OCI-LY7 (cell line): ENCODE data around the gene CDH7. TPM values are rescaled to one million over a fixed set of nuclear protein-coding genes. Genes with fewer than 3 reads are reported as not detected.

Source experiments
- BruUV-seq: library from RNA; stranded (reverse); fragments of 400-500 nt; replicated peaks from 2 replicates; lab custom pipeline; 2021; lab: Mats Ljungman, UMichigan
- CTCF ChIA-PET: fragments of 300-600 bp; sonication (Branson Sonifier 250); formaldehyde crosslinking; loops from one replicate; lab custom pipeline; 2022; ENCODE audit warnings: antibody characterized with exemption; ENCODE audit not compliant: unreplicated experiment; lab: Charles Lee
- POLR2A ChIA-PET: fragments of 300-600 bp; sonication (Branson Sonifier 250); formaldehyde crosslinking; loops from one replicate; lab custom pipeline; 2022; ENCODE audit warnings: antibody characterized with exemption; lab: Charles Lee
- DNase-seq: peaks from one replicate; pipeline ENCODE4 v3.0.0-alpha.2; 2015; ENCODE audit warnings: low spot score
- H2AFZ ChIP-seq: fragments of 200-600 bp; sonication (generic), shearing (Covaris generic); 2 replicates; pipeline ENCODE4 v1.6.1; 2014; ENCODE audit warnings: mild to moderate bottlenecking, antibody characterized with exemption, low read length, moderate library complexity
- H3K27ac ChIP-seq: fragments of 200-600 bp; sonication (generic); 2 replicates; pipeline ENCODE4 v1.5.1; 2014; ENCODE audit warnings: mixed run types, low read depth, mild to moderate bottlenecking, moderate library complexity, low read length, inconsistent platforms; ENCODE audit not compliant: poor library complexity, severe bottlenecking
- H3K36me3 ChIP-seq: fragments of 200-600 bp; sonication (generic); 2 replicates; pipeline ENCODE4 v1.6.1; 2014; ENCODE audit warnings: mild to moderate bottlenecking, antibody characterized with exemption, low read length, moderate library complexity, mixed read lengths; ENCODE audit not compliant: insufficient read depth
- H3K4me1 ChIP-seq: fragments of 200-600 bp; sonication (generic); 2 replicates; pipeline ENCODE4 v1.5.1; 2014; ENCODE audit warnings: mild to moderate bottlenecking, low read length; ENCODE audit not compliant: insufficient read depth, poor library complexity, severe bottlenecking
- H3K4me2 ChIP-seq: fragments of 200-600 bp; sonication (generic); 2 replicates; pipeline ENCODE4 v1.6.1; 2014; ENCODE audit warnings: mild to moderate bottlenecking, low read length
- H3K4me3 ChIP-seq: fragments of 200-600 bp; sonication (generic); 2 replicates; pipeline ENCODE4 v1.5.1; 2014; ENCODE audit warnings: mild to moderate bottlenecking, low read depth, low read length; ENCODE audit not compliant: poor library complexity, severe bottlenecking
- H3K79me2 ChIP-seq: fragments of 200-600 bp; sonication (generic); 2 replicates; pipeline ENCODE4 v1.6.1; 2016; ENCODE audit warnings: low read depth, mild to moderate bottlenecking, low read length, moderate library complexity, mixed read lengths; ENCODE audit not compliant: insufficient read depth
- H3K9me2 ChIP-seq: fragments of 200-600 bp; sonication (generic); 2 replicates; pipeline ENCODE4 v1.6.1; 2016; ENCODE audit warnings: mild to moderate bottlenecking, low read length, mixed read lengths; ENCODE audit not compliant: insufficient read depth
- H3K9me3 ChIP-seq: fragments of 200-600 bp; sonication (generic); 2 replicates; pipeline ENCODE4 v1.6.1; 2014; ENCODE audit warnings: mild to moderate bottlenecking, mixed run types, low read length, mixed read lengths
- H4K20me1 ChIP-seq: fragments of 200-600 bp; sonication (generic); 2 replicates; pipeline ENCODE4 v1.6.1; 2014; ENCODE audit warnings: mild to moderate bottlenecking, antibody characterized with exemption, low read length, moderate library complexity, mixed read lengths; ENCODE audit not compliant: insufficient read depth
- EZH2phosphoT487 ChIP-seq: fragments of 200-600 bp; sonication (generic); IDR thresholded peaks from 2 replicates; pipeline ENCODE4 v1.6.1; 2018; ENCODE audit warnings: low read depth, borderline replicate concordance, mild to moderate bottlenecking, mixed run types, antibody characterized with exemption, low read length, moderate library complexity, mixed read lengths
- intact Hi-C: fragments of 100-400 bp; cut with micrococcal nuclease; formaldehyde crosslinking; loops from one replicate; pipeline ENCODE4 v1.10.0; 2022; ENCODE audit not compliant: unreplicated experiment
- total RNA-seq, 2 experiments: library from RNA; depleted of rRNA in 1 of 2; stranded (reverse); fragments of >200 nt in 1 of 2; shearing (Covaris generic) in 1 of 2; gene quantifications; 2 replicates each; pipeline ENCODE4 v1.2.3, GENCODE V29; 2014 to 2022
- TF ChIP-seq, protein P1 (sequence below): fragments of 200-600 bp; sonication (generic); conservative IDR thresholded peaks from 2 replicates; pipeline ENCODE4 v1.5.1; 2014; ENCODE audit warnings: mild to moderate bottlenecking, antibody characterized with exemption, low read length, moderate library complexity, mixed read lengths

CDH7 gene
- total RNA-seq, 2 experiments from 2014 or later = not detected

DNA sequence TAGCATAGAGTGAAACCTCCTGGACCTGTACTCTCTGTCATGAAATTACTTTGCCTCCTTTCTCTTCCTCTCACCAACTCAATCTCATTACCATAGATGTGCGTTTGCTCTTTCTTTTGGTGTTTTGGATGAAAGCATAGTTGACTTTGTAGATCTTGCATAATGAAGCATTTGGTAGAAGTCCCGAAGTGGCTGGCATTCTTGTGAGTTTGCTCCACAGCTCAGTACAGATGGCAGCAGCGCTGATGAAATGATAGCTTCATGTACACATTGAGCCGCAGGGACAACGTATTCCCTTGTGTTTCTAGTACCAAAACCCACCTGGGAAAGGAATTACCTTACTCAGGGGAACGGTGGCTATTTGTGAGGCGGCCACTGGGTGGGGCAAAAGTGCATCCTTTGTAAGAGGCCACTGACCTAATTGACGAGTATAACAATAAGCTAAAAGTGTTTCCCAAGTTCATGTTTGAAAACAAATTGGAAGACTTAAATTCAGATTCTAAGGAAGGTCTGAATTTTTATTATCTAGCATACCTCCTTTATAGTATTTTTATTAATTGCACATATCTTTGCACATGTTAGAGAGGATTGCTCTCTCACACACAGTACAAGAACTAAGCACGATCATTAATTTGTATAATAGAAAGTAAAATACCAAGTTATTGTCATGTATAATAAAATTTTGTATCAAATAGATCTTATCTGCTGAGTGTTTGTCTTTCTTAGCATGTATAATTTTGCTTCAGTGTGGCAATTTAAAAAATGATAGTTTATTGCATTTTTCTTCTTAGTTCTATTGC is 25.4 kb upstream of the CDH7 start:
- H3K4me3 ChIP-seq = no peak overlapping the region
- DNase-seq = no peak
- H3K9me3 ChIP-seq = no peaks in the 10 kb centered on the region
- BruUV-seq = no TSS peak
- no peaks in the 10 kb centered on the region for H3K4me1 ChIP-seq
- H3K27ac ChIP-seq = no peak overlapping the region
- no peak overlapping the region for H2AFZ ChIP-seq
- CTCF ChIA-PET = no interaction called here
- intact Hi-C loops = no loop called here
- H3K4me2 ChIP-seq = no peak overlapping the region
- H4K20me1 ChIP-seq = no peaks in the 10 kb centered on the region
- TF ChIP-seq, protein P1, sequence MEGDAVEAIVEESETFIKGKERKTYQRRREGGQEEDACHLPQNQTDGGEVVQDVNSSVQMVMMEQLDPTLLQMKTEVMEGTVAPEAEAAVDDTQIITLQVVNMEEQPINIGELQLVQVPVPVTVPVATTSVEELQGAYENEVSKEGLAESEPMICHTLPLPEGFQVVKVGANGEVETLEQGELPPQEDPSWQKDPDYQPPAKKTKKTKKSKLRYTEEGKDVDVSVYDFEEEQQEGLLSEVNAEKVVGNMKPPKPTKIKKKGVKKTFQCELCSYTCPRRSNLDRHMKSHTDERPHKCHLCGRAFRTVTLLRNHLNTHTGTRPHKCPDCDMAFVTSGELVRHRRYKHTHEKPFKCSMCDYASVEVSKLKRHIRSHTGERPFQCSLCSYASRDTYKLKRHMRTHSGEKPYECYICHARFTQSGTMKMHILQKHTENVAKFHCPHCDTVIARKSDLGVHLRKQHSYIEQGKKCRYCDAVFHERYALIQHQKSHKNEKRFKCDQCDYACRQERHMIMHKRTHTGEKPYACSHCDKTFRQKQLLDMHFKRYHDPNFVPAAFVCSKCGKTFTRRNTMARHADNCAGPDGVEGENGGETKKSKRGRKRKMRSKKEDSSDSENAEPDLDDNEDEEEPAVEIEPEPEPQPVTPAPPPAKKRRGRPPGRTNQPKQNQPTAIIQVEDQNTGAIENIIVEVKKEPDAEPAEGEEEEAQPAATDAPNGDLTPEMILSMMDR = peak; percentile 35
- no peak for TF ChIP-seq EZH2phosphoT487
- H3K9me2 ChIP-seq = no peaks in the 10 kb centered on the region
- H3K36me3 ChIP-seq = no peaks in the 10 kb centered on the region
- no peaks in the 10 kb centered on the region for H3K79me2 ChIP-seq
- POLR2A ChIA-PET = no interaction called here

DNA sequence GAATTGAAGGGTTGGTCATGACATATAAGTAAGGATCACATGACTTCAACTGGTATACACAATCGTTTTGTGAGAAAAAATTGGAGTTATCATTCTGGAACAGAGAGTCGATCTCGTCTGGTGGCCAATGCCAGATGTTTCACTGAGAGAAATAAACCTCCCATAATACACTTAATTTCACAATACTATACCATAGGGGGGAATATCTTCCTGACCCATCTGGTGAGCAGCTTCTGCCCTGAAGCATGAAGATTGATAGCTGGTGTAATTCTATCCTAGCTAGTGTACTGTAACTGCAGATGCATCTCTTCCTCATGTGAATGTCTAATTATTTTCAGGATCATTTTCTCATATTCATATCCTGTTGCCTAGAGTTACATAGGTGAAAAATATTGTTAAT is 15.7 kb upstream of the CDH7 start:
- Histone ChIP-seq H3K79me2 (no peaks in the 10 kb centered on the region), H4K20me1 (no peaks in the 10 kb centered on the region), H3K36me3 (no peaks in the 10 kb centered on the region), H3K9me2 (no peaks in the 10 kb centered on the region), H3K4me1 (no peaks in the 10 kb centered on the region), H3K27ac (no peak overlapping the region), H3K4me2 (no peak overlapping the region), H3K9me3 (no peaks in the 10 kb centered on the region), H3K4me3 (no peak overlapping the region), H2AFZ (no peak overlapping the region)
- no TSS peak for BruUV-seq
- POLR2A ChIA-PET = no interaction called here
- intact Hi-C loops = no loop called here
- no peak for TF ChIP-seq EZH2phosphoT487
- TF ChIP-seq, protein P1 = no peak
- CTCF ChIA-PET = no interaction called here
- DNase-seq = no peak

GRCh38 chr18:65737471-65737955 is 13.3 kb upstream of the CDH7 start:
- Histone ChIP-seq H3K27ac (no peak overlapping the region), H4K20me1 (no peaks in the 10 kb centered on the region), H3K4me3 (no peak overlapping the region), H3K4me1 (no peaks in the 10 kb centered on the region), H3K36me3 (no peaks in the 10 kb centered on the region), H2AFZ (no peak overlapping the region), H3K9me2 (no peaks in the 10 kb centered on the region), H3K79me2 (no peaks in the 10 kb centered on the region), H3K4me2 (no peak overlapping the region), H3K9me3 (no peaks in the 10 kb centered on the region)
- no TSS peak for BruUV-seq
- no peak for DNase-seq
- POLR2A ChIA-PET = no interaction called here
- CTCF ChIA-PET = no interaction called here
- intact Hi-C loops = no loop called here
- TF ChIP-seq, protein P1 = no peak
- no peak for TF ChIP-seq EZH2phosphoT487
